GM12878 (cell line): ENCODE results near the gene C16orf78. TPM values are rescaled to one million over a fixed set of nuclear protein-coding genes. Genes with fewer than 3 reads are reported as not detected.

Source experiments
- ATAC-seq: fragments of 200-7000 bp; cut with Tn5 transposase; 3 replicates; pipeline ENCODE4 v1.9.1; 2020; ENCODE audit warnings: mild to moderate bottlenecking, moderate library complexity
- BruUV-seq: library from RNA; stranded (reverse); fragments of 400-500 nt; replicated peaks from 2 replicates; lab custom pipeline; 2021; lab: Mats Ljungman, UMichigan
- CTCF ChIA-PET: fragments of 300-600 bp; sonication (Branson Sonifier 250); formaldehyde crosslinking; extraction: SDS; loops from one replicate; lab custom pipeline; 2021; ENCODE audit warnings: inconsistent platforms; lab: Yijun Ruan, JAX
- POLR2A ChIA-PET: fragments of 350-600 bp; formaldehyde crosslinking; extraction: SDS; loops from one replicate; lab custom pipeline; 2021; ENCODE audit warnings: inconsistent platforms; lab: Charles Lee
- RAD21 ChIA-PET: fragments of 300-600 bp; sonication (Branson Sonifier 250); formaldehyde crosslinking; loops from one replicate; lab custom pipeline; 2023; ENCODE audit warnings: antibody characterized with exemption; ENCODE audit not compliant: unreplicated experiment; lab: Charles Lee
- SMC1A ChIA-PET: fragments of 300-600 bp; sonication (Branson Sonifier 250); formaldehyde crosslinking; loops from one replicate; lab custom pipeline; 2023; ENCODE audit not compliant: unreplicated experiment, uncharacterized antibody; lab: Charles Lee
- DNase-seq: peaks from one replicate; pipeline ENCODE4 v3.0.0-alpha.2; 2011; ENCODE audit warnings: low read depth, low spot score
- FAIRE-seq: peaks from 3 replicates; lab custom pipeline; 2011; peaks lifted over from hg19 to GRCh38; lab: Jason Lieb, UNC
- H2AFZ ChIP-seq: 2 replicates; pipeline ENCODE4 v1.6.0; 2011; ENCODE audit warnings: low read depth, low read length, control low read depth; ENCODE audit not compliant: control insufficient read depth
- H3K27ac ChIP-seq: 2 replicates; pipeline ENCODE4 v1.5.1; 2011; ENCODE audit warnings: control low read depth; ENCODE audit not compliant: control insufficient read depth, insufficient read depth
- H3K27me3 ChIP-seq, 2 experiments: replicated peaks in 1 of 2; 2 replicates each; pipeline versions ENCODE4 v1.6.0 to v1.6.1; 2011; ENCODE audit warnings: low read length in 1 of 2; ENCODE audit not compliant: control insufficient read depth in 2 of 2, insufficient read depth in 2 of 2
- H3K36me3 ChIP-seq, 2 experiments: 2 replicates each; pipeline ENCODE4 v1.5.1; 2011; ENCODE audit warnings: low read length in 1 of 2; ENCODE audit not compliant: control insufficient read depth in 2 of 2, insufficient read depth in 2 of 2
- H3K4me1 ChIP-seq: 2 replicates; pipeline ENCODE4 v1.6.1; 2011; ENCODE audit warnings: mild to moderate bottlenecking, low read length, moderate library complexity, mixed read lengths; ENCODE audit not compliant: control insufficient read depth, insufficient read depth
- H3K4me2 ChIP-seq: 2 replicates; pipeline ENCODE4 v1.6.0; 2011; ENCODE audit warnings: control low read depth; ENCODE audit not compliant: control insufficient read depth, insufficient read depth
- H3K4me3 ChIP-seq: fragments of 200-600 bp; sonication (generic); 2 replicates; pipeline ENCODE4 v1.5.1; 2016
- H3K79me2 ChIP-seq: 2 replicates; pipeline ENCODE4 v1.6.0; 2011; ENCODE audit warnings: low read length; ENCODE audit not compliant: control insufficient read depth, insufficient read depth
- H3K9ac ChIP-seq: 2 replicates; pipeline ENCODE4 v1.8.0; 2011; ENCODE audit warnings: low read length, control low read depth, mixed read lengths; ENCODE audit not compliant: control insufficient read depth, insufficient read depth
- H3K9me3 ChIP-seq: replicated peaks from 3 replicates; pipeline ENCODE4 v1.5.1; 2011; ENCODE audit warnings: mild to moderate bottlenecking, low read length; ENCODE audit not compliant: control insufficient read depth, insufficient read depth
- H4K20me1 ChIP-seq: 2 replicates; pipeline ENCODE4 v1.6.0; 2011; ENCODE audit not compliant: control insufficient read depth, insufficient read depth
- E2F4 ChIP-seq: IDR thresholded peaks from 2 replicates; pipeline ENCODE4 v1.6.1; 2012; ENCODE audit warnings: low read depth, low read length, improper control_type of control experiment
- EGR1 ChIP-seq, 2 experiments: IDR thresholded peaks; 1 replicate in 1 of 2; 2 replicates in 1 of 2; pipeline ENCODE4 v1.6.1; 2011 to 2012; ENCODE audit warnings: low read depth in 2 of 2, low read length in 2 of 2, borderline replicate concordance in 1 of 2, mild to moderate bottlenecking in 1 of 2, moderate library complexity in 1 of 2
- JUNB ChIP-seq: IDR thresholded peaks from 2 replicates; pipeline ENCODE4 v1.6.1; 2016; ENCODE audit warnings: antibody characterized with exemption, mild to moderate bottlenecking
- LARP7 ChIP-seq: fragments of 450-650 bp; IDR thresholded peaks from 2 replicates; pipeline ENCODE4 v1.6.1; 2017; ENCODE audit warnings: mild to moderate bottlenecking
- MTA2 ChIP-seq: fragments of 450-650 bp; IDR thresholded peaks from 2 replicates; pipeline ENCODE4 v1.6.1; 2016; ENCODE audit warnings: low read depth, mild to moderate bottlenecking, moderate library complexity
- POLR2AphosphoS5 ChIP-seq: IDR thresholded peaks from 2 replicates; pipeline ENCODE4 v1.6.1; 2011; ENCODE audit warnings: mild to moderate bottlenecking, low read length, inconsistent platforms
- RAD21 ChIP-seq: IDR thresholded peaks from 2 replicates; pipeline ENCODE4 v1.6.1; 2011; ENCODE audit warnings: mild to moderate bottlenecking, low read depth, low read length, moderate library complexity; ENCODE audit not compliant: insufficient read depth
- REST ChIP-seq: IDR thresholded peaks from 2 replicates; pipeline ENCODE4 v1.6.1; 2012; ENCODE audit warnings: mild to moderate bottlenecking, low read depth, low read length
- TCF7 ChIP-seq: IDR thresholded peaks from 2 replicates; pipeline ENCODE4 v1.6.1; 2014; ENCODE audit warnings: antibody characterized with exemption, borderline replicate concordance
- YY1 ChIP-seq: IDR thresholded peaks from 2 replicates; pipeline ENCODE4 v1.6.1; 2011; ENCODE audit warnings: low read depth, mild to moderate bottlenecking, low read length
- WGBS: methylation state at CpG from one replicate; pipeline ENCODE4 v1.1.6; 2016; ENCODE audit warnings: low lambda C conversion rate; ENCODE audit not compliant: insufficient replicate concordance, insufficient coverage; ENCODE audit errors: missing lambda C conversion rate; 5-methylcytosine and 5-hydroxymethylcytosine counted together
- in situ Hi-C: fragments of 300-500 bp; cut with MboI; formaldehyde crosslinking; loops from 9 replicates; pipeline ENCODE4 v1.14.3; 2018; ENCODE audit warnings: mixed read lengths
- intact Hi-C: fragments of 100-400 bp; cut with micrococcal nuclease; formaldehyde crosslinking; loops from one replicate; pipeline ENCODE4 v1.14.2; 2022; ENCODE audit not compliant: unreplicated experiment
- polyA plus RNA-seq, 11 experiments: library from polyadenylated mRNA; depleted of rRNA in 4 of 11; unstranded in 6 of 11; stranded (reverse) in 5 of 11; fragments of >200 nt; fragmentation: Nextera tagmentation in 4 of 11; fragmentation: Illumina TruSeq in 1 of 11; extraction: Ambion mirVana in 4 of 11; extraction: Trizol in 1 of 11; gene quantifications; 1 replicate in 1 of 11; 2 replicates in 10 of 11; pipeline versions ENCODE4 v1.2.1 to v1.2.3, GENCODE V29; 2011 to 2016; ENCODE audit warnings: inconsistent platforms in 2 of 11, missing spikeins in 2 of 11, low read depth in 1 of 11
- total RNA-seq, 4 experiments: library from RNA; depleted of rRNA in 3 of 4; stranded (reverse); fragments of >200 nt in 3 of 4; fragmentation: Illumina TruSeq in 1 of 4; extraction: Trizol in 1 of 4; gene quantifications; 2 replicates each; pipeline versions ENCODE4 v1.2.1 to v1.2.3, GENCODE V29; 2013 to 2021

The C16orf78 gene
- total and polyA plus RNA-seq, 10 of the 15 experiments (the other 5 are each of a cell fraction or from before 2014, with no cell fraction given), result not detected

- H2AFZ ChIP-seq, result no peak overlapping the region
- no peak overlapping the region for H3K4me3 ChIP-seq
- DNase-seq, result no peak
- H3K4me2 ChIP-seq, result no peak overlapping the region; the same call in 1 of the 2 replicates
- H3K4me1 ChIP-seq, result peaks cover 29% of the 10 kb centered on the region
- intact Hi-C loops (no loop called here), in situ Hi-C loops (no loop called here)
- H3K27me3 ChIP-seq, result no peaks in the 10 kb centered on the region
- H3K9ac ChIP-seq, result no peak overlapping the region
- H4K20me1 ChIP-seq, result no peaks in the 10 kb centered on the region
- no peak for TF ChIP-seq JUNB
- TF ChIP-seq POLR2AphosphoS5, result no peak
- TF ChIP-seq YY1, result no peak
- no peak for TF ChIP-seq EGR1 (IDR thresholded peaks at IDR 0.05; ENCODE audit: borderline replicate concordance in 1 of 2, low read depth in 2 of 2, low read length in 2 of 2)
- TF ChIP-seq MTA2, result no peak
- TF ChIP-seq E2F4, result no peak
- TF ChIP-seq REST, result no peak
- no peak for TF ChIP-seq TCF7
- no peak for TF ChIP-seq RAD21
- TF ChIP-seq LARP7, result no peak
- TF ChIP-seq, all 136 proteins: peak for 0
- ATAC-seq (no peak), FAIRE-seq (no peak)
- Histone ChIP-seq H3K79me2 (no peaks in the 10 kb centered on the region), H3K9me3 (peaks cover 7% of the 10 kb centered on the region; the same call in 2 of the 3 replicates), H3K36me3 (no peaks in the 10 kb centered on the region), H3K27ac (no peak overlapping the region)
- 79% methylated on average over 7 of the region's 7 CpGs for WGBS
- BruUV-seq, result no TSS peak
- ChIA-PET POLR2A (no interaction called here), RAD21 (no interaction called here), CTCF (no interaction called here), SMC1A (interaction anchor here (0.8 kb wide), 1 partner anchor 1327 kb away, joined by 3 read pairs; no protein-coding TSS in a partner anchor)
Measured at GRCh38 chr16:49400611-49401010, 27.0 kb downstream of the C16orf78 start.
